AG04449 (cell line): ENCODE data around the gene SAP30BP.

Experiments
- CTCF ChIA-PET: fragments of 350-600 bp; formaldehyde crosslinking; extraction: SDS; loops from one replicate; lab custom pipeline; 2021; ENCODE audit warnings: antibody characterized with exemption; lab: Yijun Ruan, JAX
- POLR2A ChIA-PET: fragments of 400-600, 350-600 bp; formaldehyde crosslinking; extraction: SDS; loops from one replicate; lab custom pipeline; 2020; ENCODE audit warnings: antibody characterized with exemption, inconsistent platforms; lab: Yijun Ruan, JAX
- DNase-seq: peaks from one replicate; pipeline ENCODE4 v3.0.0-alpha.2; 2010; ENCODE audit warnings: low read depth, low spot score
- H3K4me3 ChIP-seq: 2 replicates; pipeline ENCODE4 v1.5.1; 2011; ENCODE audit warnings: low read depth, mild to moderate bottlenecking, control low read depth, low read length
- CTCF ChIP-seq: IDR thresholded peaks from one replicate; pipeline ENCODE4 v1.5.1; 2011; ENCODE audit warnings: mild to moderate bottlenecking, moderate library complexity, low read length, control low read depth, inconsistent platforms; ENCODE audit not compliant: insufficient read depth; ENCODE audit errors: missing control alignments

Gene SAP30BP

GRCh38 chr17:75639327-75639726 is 27.8 kb upstream of the SAP30BP start:
- ChIA-PET CTCF (interaction anchor here (11.9 to 28.7 kb wide), 3 partner anchors 13 to 116 kb away, joined by 357 to 1427 read pairs (median 746); partner anchors contain the start of gene GALK1), POLR2A (no interaction called here)

GRCh38 chr17:75639771-75640555 is 27.2 kb upstream of the SAP30BP start:
- no peak overlapping the region for H3K4me3 ChIP-seq
- no peak for TF ChIP-seq CTCF
- DNase-seq, result no peak
- ChIA-PET CTCF (interaction anchor here (11.9 to 28.7 kb wide), 4 partner anchors 4 to 115 kb away, joined by 357 to 1427 read pairs (median 746); partner anchors contain the start of genes GALK1 and SMIM5), POLR2A (no interaction called here)

More at GRCh38 chr17:75639327-75639726, 27.8 kb upstream of the SAP30BP start:
- no peak overlapping the region for H3K4me3 ChIP-seq
- no peak for TF ChIP-seq CTCF
- DNase-seq, result no peak

GRCh38 chr17:75640556-75641119 is 26.5 kb upstream of the SAP30BP start:
- CTCF ChIA-PET, result interaction anchor here (1.1 to 28.7 kb wide), 5 partner anchors 5 to 401 kb away, joined by 3 to 1427 read pairs (median 746); partner anchors contain the start of genes GALK1 and SMIM5
- no peak for TF ChIP-seq CTCF
- POLR2A ChIA-PET, result no interaction called here
- no peak for DNase-seq
- H3K4me3 ChIP-seq, result no peak overlapping the region

- CTCF ChIA-PET, result interaction anchor here (1.0 to 28.7 kb wide), 7 partner anchors 5 to 402 kb away, joined by 3 to 1427 read pairs (median 4); partner anchors contain the start of genes GALK1 and SMIM5
- no peak for TF ChIP-seq CTCF
- POLR2A ChIA-PET, result no interaction called here
- DNase-seq, result no peak
- H3K4me3 ChIP-seq, result no peak overlapping the region
These were observed 25.8 kb upstream of the SAP30BP start for GRCh38 chr17:75641343-75641742.

GRCh38 chr17:75642182-75642783 is 24.9 kb upstream of the SAP30BP start:
- POLR2A ChIA-PET, result no interaction called here
- CTCF ChIA-PET, result interaction anchor here (1.0 to 28.7 kb wide), 5 partner anchors 6 to 113 kb away, joined by 3 to 1427 read pairs (median 746); partner anchors contain the start of genes GALK1 and SMIM5
- no peak for TF ChIP-seq CTCF

More at GRCh38 chr17:75642182-75642783, 24.9 kb upstream of the SAP30BP start:
- H3K4me3 ChIP-seq, result no peak overlapping the region
- DNase-seq, result no peak
